Fibroblast of skin of left quadriceps (primary cell): ENCODE data around the gene POLR2J.
"Not testable (repeated sequence)": the region's sequence is repeated elsewhere in the genome, so short reads cannot be mapped to it uniquely, and the experiment has no call there.

Experiments used
- DNase-seq, 2 experiments: peaks; one replicate each; pipeline ENCODE4 v3.0.0-alpha.2; 2013; ENCODE audit warnings: low read depth in 2 of 2

Gene POLR2J

DNA sequence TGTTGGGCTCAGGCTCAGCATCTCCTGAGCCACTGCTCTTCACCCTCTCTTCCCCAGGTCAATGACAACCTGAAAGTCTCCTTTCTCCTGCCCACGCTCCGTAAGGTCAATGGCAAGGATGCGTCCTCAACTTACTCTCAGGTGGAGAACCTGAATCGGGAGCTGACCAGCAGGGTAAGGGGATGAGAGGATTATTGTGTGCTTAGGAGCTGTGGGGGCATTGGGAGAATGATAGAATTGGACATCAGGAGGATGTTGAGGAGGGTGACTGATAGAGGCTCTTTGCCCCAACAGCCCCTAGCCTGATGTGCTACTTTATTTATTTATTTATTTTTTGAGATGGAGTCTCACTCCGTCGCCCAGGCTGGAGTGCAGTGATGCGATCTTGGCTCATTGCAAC is 12.6 kb downstream of the POLR2J start:
- DNase-seq: no peak

DNA sequence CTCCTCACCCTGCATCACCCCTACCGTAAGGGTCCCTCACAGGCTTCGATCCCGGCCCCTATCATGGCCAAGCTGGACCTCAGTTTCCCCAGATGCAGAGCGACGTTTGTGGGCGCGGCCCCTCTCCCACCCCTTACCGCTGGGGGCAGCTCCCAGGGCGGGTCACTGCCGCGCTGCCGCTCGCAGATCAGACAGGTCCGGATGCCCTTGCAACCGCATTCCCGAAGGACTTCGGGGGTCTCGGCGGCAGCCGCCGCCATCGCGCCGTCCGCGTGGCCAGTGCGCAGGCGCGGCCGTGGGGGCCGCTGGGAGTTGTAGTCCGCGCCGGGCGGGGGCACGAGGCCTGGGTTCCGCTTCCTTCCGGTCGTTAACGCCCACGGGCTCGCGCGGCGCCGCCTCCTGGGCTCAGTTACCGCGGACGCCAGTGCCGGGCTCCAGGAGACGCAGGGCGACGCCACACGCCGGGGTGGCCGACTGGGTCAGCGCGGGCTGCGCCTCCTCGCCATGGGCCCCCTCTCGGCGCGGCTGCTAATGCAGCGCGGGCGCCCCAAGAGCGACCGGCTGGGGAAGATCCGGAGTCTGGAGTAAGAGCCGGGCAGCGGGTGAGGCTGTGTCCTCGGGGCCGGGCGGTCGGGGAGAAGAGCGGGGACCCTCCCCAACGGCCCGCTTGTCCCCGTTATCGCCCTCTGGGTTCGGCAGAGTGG is 14.0 kb downstream of the POLR2J start, which contains the start of the genes ALKBH4 and LRWD1:
TSS of gene ALKBH4 (minus strand) at position 287 of the 704 bp plus-strand sequence. CDS start at position 260, 27 bp downstream.
TSS of gene LRWD1 (plus strand) at position 408 of the 704 bp plus-strand sequence. CDS start at position 505, 97 bp downstream.
- peak; percentile 78 to 80 for DNase-seq

DNA sequence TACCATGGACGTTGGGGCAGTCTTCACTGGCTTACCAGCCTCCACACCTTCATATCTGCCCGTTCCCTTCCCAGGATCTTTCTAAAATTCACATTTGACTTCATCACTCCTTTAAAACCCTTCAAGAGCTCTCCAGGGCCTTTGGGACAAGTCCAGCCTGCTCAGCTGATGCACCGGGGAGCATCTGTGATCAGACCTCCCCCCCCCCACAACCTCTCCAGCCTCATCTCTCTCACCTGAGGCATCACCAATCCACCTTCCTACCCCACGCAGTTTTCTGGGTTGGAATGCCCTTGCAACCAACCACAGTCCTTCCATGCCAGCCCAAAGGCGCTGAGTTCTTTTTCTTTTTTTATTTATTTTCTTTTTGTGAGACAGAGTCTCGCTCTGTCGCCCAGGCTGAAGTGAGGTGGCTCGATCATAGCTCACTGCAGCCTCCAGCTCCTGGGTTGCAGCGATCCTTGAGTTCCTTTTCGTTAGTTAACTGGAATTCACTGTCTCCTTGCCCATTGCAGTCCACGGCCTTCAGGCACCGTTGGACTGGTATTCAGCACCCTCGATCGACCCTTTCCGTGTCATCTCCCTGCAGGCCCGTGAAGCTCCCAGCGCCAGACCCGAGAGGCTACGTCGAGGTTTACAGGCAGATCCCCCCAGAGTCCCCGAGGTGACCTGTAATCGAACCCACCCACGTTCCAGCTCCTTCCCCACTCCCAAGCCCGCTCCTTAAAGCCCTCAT is 14.7 kb downstream of the POLR2J start:
- no peak for DNase-seq

DNA sequence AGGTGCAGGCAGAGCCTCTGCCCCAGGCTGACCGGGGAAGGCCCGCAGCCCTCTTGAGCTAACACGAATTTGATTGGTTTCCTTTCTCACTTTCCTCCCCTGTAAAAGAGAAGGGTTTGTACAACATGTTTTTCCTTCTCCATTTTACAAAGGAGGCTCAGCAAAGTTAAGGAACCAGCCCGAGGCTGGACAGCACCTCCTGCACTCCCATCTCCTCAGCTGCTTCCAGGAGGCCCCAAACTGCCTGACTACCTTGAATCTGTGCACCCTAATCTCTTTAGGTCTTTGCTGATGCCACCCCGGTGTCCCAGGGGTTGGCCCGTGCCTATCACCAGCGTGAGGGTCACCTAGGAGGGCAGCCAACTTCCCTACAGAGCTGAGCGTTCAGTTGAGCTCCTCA is 18.3 kb downstream of the POLR2J start:
- no peak for DNase-seq

DNA sequence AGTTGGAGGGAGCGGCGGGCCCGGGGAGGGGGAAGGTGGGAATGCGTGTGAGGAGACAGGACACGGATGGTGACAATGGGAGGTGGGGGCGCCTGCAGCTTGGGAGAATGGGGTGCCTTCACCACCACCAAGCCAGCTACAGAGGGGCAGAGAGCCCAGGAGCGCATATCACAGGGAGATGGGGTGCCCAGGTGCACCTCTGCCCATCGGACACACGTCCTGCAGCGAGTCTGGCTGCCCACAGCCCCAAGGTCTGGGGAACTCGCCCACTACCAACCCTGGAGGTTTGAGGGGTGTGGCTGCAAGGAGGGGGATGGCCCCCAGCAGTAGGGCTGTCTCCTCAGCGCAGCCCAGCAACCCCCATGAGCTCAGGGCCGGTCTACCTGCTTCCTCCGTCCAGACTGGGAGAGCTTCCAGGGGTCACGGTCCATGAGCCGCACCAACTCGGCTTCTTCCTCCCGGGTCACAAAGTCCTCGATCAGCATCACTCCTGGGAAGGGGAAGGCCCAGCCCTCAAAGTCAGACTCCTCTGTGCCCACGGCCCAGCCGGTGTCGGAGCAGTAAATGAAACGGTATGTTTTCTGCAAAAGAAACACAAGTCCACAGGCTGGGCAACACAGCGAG is 19.4 kb downstream of the POLR2J start:
- DNase-seq: no peak

DNA sequence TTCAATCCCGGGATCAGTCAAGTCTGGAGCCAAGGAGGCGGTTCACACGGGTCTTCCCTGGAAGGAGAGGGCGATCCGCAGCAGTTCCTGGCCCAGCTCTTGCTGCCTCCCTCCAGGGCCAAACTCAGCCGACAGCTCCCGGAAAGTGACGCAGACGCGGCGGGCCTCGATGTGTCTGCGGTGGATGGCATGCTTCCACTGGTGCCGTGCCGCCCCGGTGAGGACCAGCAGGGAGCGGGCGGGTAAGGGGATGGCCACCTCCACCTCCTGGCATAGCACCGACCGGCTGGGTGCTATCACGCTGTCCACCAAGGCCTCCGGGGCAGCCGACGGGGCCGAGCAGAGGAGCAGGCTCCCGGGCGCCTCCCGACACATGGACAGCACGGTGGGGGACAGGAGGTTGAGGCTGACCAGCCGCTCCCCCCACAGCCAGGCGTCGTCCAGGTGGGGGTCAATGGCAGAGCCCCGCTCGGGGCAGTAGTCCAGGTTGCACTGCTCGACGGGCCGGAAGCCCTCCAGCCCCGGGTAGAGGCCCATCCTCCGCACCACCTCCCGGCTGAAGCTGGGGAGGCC is 21.3 kb downstream of the POLR2J start:
- no peak for DNase-seq

DNA sequence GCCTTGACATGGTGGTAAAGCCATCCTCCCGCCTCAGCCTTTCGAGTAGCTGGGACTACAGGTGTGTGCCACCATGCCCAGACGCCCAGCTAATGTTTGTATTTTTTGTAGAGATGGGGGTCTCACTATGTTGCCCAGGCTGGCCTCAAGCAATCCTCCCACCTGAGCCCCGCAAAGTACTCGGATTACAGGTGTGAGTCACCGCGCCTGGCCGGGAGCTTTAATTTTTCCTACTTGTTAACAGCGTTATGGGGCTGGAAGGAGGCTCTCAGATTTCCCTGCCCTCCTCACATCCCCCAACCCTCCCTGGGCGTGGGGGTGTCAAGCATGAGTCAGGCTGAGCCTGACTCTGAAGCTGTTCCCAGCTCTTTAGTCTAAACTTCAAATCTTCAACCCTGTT is 22.4 kb downstream of the POLR2J start:
- peak; percentile 9 to 18 for DNase-seq

DNA sequence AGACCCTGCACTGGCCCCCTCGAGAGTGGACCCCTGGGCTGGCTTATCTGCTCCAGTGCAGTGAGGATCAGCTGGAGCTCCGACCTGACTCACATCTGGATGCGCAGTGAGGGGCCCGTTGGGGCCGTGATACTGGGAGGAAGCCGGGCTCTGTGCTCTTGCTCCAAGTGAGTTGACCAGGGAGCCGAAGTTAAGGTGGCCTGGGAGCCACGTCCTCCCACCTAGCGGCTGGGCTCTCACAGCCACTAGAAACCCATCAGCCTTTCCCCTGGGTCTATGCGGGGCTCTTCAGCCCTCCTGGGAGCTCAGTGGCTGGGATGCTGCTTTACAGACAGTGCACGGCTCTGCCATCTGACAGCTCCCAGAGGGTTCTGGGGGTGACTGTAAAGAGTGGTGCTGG is 23.1 kb downstream of the POLR2J start:
- no peak for DNase-seq

DNA sequence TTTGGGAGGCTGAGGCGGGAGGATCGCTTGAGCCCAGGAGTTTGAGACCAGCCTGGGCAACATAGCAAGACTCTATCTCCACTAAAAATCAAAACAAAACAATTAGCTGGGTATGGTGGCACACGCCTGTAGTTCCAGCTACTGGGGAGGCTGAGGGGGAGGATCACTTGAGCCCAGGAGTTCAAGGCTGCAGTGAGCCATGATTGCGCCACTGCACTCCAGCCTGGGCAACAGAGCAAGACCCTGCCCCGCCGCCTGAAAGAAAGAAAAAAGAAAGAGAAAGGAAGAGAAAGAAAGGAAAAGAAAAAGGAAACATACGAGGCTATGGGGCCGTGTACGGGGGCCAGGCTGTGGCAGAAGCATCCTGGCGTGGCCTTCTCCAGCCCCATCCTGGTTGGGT is 23.8 kb downstream of the POLR2J start:
- DNase-seq: not testable (repeated sequence)

DNA sequence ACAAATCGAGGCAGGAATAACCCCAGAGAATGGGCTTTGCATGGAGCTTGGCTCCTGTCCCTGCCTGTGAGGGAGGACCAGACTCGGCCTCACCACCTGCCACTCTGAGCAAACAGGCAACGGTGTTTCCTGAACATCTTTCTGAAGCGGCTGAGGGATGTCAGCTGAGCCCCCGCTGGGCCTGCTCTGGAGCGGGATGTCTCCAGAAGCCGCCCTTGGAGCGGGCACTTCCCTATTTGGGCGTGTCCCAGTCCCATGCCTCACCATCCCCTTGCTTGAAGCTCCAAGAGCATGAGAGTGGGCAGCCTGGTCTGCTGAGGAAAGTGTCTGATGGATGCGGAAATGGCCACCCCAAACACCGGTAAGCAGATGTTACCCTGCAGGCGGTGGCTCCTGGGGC is 24.3 kb downstream of the POLR2J start:
- DNase-seq: no peak

DNA sequence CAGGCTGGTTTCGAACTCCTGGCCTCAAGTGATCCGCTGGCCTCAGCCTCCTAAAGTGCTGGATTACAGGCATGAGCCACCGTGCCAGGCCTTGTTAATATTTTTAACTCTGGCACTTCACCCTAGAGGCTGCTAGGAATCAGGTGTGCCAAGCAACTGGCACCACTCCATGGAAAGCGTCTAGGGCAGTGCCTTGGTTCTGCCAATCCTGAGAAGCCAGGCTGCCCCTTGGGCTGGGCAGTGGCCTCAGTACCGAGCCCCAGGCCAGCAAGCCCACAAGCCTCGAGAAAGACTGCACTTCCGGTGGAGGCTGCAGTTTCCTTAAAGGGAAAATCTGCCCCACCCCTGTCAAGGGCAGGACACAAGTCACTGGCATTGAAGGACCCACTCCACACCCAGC is 25.4 kb downstream of the POLR2J start:
- no peak for DNase-seq

DNA sequence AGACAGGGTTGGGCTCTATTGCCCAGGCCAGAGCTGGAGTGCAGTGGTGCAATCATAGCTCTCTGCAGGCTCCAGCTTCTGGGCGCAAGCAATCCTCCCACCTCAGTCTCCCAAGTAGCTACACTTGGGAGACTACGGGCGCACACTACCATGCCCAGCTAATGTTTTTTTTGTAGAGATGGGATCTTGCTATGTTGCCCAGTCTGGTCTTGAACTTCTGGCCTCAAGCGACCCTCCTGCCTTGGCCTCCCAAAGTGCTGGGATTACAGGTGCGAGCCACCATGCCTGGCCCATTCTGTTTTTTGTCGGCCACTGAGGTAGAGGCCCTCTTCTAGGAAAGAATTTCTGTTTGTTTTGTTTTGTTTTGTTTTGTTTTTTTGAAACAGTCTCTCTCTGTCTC is 26.3 kb downstream of the POLR2J start:
- no peak for DNase-seq

DNA sequence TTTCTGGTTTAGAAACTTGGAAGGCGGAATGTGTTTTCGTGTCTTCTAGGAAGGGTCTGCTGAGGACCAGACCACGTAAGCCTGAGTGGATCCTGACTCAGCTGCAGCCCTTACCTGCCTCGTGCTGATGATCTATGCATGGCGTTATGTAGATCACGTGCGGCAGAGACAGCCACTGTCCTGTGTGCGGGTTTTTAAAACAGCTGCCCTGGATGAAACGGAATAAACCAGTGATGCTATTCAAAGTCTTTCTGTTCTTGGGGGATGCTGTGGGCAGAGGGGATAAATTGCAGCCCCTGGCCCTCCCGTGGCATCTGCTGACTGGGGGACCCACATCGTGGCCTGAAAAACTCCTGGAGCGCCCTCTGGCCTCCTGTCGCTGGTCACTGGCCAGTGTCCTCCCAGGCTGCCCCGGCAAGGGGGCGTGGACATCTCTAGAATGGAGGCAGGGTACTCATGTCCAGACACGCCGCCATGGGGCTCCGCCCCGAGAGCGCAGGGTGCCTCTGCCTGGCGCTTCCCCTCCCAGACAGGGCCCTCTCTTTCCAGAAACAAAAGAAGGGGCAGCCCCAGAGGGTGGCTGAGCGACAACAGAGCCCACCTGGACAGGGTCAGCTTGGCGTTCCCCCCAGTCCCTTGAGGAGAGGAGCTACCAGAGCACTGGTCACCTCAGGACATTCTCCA is 27.2 kb downstream of the POLR2J start:
- no peak for DNase-seq

DNA sequence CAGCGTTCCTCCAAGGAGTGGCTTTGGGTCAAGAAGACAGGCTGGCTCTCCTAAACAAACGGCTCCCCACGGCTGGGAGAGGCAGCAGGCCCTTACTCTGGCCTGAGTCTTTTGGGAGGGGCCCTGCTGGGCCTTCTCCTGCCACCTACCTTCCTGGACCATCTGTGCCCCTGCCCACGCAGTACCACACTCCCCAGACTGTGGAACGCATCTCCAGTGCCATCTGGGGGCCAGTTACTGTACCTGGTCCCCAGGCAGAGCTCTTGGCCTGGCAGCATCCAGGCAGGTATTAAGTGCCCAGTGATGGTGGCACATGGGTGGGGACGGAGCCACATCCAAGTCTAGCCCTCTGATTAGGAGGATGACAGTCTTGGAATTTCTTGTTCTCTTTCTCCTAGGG is 28.5 kb downstream of the POLR2J start:
- no peak for DNase-seq

DNA sequence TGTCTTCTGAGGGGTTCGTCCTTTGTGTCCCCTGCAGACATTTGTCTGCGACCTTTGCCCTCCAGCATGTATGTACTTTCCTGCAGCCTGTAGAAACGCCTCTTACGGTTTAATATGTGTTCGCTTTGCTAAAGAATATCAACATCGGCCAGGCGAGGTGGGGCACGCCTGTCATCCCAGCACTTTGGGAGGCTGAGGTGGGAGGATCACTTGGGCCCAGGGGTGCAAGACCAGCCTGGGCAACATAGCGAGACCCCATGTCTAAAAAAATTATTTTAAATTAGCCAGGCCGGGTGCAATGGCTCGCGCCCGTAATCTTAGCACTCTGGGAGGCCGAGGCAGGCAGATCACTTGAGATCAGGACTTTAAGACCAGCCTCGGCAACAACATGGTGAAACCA is 29.6 kb downstream of the POLR2J start:
- no peak for DNase-seq

DNA sequence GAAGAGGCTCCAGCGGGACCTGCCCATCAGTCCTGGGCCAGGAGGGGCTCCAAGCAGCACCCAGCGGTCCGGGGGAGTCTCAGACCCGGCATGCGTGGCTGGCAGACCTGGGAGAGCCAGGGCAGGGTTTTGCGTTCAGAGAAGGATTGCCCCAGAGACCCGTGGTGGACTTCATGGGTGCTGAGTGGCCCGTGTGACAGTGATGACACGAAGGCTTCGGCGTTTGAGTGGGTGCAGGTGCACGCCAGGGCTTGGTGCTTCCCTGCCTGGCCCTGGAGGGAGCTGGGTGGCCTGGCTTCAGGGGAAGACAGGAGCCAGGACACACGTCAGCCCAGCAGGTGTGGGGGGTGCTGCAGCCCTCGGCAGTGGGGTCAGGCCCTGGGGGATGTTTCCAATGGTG is 31.4 kb downstream of the POLR2J start:
- no peak for DNase-seq

DNA sequence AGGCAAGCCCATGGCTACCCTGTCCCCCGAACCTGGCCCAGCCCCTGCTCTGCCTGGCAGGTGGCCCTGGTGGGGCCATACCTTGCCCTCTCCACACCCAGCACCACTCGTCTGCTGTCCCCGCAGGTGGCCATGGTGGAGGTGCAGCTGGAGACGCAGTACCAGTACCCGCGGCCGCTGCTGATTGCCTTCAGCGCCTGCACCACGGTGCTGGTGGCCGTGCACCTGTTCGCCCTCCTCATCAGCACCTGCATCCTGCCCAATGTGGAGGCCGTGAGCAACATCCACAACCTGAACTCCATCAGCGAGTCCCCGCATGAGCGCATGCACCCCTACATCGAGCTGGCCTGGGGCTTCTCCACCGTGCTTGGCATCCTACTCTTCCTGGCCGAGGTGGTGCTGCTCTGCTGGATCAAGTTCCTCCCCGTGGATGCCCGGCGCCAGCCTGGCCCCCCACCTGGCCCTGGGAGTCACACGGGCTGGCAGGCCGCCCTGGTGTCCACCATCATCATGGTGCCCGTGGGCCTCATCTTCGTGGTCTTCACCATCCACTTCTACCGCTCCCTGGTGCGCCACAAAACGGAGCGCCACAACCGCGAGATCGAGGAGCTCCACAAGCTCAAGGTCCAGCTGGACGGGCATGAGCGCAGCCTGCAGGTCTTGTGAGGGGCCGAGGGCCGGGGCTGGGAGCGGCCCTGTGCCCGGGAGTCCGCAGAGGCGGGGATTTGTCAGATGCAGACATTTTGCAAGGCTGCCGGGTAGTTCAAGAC is 32.1 kb downstream of the POLR2J start:
- DNase-seq: no peak

DNA sequence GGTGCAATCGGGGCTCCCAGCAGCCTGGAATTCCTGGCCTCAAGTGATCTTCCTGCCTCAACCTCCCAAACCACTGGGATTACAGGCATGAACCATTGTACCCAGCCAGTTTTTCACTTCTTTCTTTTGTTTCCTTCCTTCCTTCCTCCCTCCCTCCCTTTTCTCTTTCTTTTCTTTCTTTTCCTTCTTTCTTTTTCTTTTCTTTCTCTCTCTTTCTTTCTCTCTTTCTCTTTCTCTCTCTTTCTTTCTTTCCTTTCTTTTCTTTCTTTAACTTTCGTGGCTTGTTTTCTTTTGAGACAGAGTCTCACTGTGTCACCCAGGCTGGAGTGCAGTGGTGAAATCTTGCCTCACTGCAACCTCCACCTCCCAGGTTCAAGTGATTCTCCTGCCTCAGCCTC is 33.0 kb downstream of the POLR2J start:
- DNase-seq: no peak

DNA sequence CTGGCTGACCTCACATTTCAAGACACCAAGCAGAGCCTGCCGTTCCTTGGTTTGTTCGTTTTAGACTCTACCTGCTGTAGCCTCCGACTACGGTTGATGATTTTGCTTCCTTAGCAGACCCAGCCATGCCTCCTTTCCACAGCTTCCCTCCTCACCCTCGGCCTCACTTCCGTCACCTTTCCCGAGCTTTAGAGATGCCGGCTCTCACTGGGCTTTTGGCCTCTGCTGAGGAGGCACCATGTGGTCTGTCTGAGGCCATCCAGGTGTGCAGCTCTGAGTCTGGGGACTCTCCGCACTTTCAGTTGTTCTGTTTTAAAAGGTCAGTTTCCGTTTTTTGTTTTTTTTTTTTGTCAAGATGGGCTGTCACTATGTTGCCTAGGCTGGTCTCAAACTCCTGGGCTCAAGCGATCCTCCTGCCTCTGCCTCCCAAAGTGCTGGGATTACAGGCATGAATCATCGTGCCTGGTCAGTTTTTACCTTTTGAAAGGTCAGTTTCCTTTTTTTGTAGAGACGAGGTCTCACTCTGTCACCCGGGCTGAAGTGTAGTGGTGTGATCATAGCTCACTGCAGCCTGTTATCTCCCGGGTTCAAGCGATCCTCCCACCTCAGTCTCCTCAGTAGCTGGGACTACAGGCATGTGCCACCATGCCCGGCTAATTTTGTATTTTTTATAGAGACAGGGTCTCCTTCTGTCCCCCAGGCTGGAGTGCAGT is 33.6 kb downstream of the POLR2J start:
- no peak for DNase-seq
